ENCODE results near the gene DACH1. TPM values are rescaled to one million over a fixed set of nuclear protein-coding genes. Genes with fewer than 3 reads are reported as not detected.

DACH1 gene
- total and polyA plus RNA-seq, 2 of the 13 experiments (the other 11 are each of a cell fraction or from before 2014, with no cell fraction given), result not detected

- TF ChIP-seq ZNF407 (CRISPR knock-in tag; IDR thresholded peaks at IDR 0.05; ENCODE audit: not compliant biosample characterization) (no peak), ELF4 (CRISPR knock-in tag; IDR thresholded peaks at IDR 0.05; ENCODE audit: borderline replicate concordance) (no peak), SP4 (CRISPR knock-in tag; IDR thresholded peaks at IDR 0.05) (no peak), HIVEP1 (CRISPR knock-in tag; IDR thresholded peaks at IDR 0.05) (no peak), DPF2 (CRISPR knock-in tag; IDR thresholded peaks at IDR 0.05; ENCODE audit: borderline replicate concordance, low read depth) (no peak), ZNF687 (CRISPR knock-in tag; IDR thresholded peaks at IDR 0.05) (no peak)
Measured at GRCh38 chr13:71469626-71470025, 397.4 kb downstream of the DACH1 start (continued).

Data from HepG2 (cell line).